ENCODE results near the gene CCDC190. TPM values are rescaled to one million over a fixed set of nuclear protein-coding genes. Genes with fewer than 3 reads are reported as not detected.

The CCDC190 gene
- total and polyA plus RNA-seq, 7 donors = 0.04 TPM; not detected in 6

DNA sequence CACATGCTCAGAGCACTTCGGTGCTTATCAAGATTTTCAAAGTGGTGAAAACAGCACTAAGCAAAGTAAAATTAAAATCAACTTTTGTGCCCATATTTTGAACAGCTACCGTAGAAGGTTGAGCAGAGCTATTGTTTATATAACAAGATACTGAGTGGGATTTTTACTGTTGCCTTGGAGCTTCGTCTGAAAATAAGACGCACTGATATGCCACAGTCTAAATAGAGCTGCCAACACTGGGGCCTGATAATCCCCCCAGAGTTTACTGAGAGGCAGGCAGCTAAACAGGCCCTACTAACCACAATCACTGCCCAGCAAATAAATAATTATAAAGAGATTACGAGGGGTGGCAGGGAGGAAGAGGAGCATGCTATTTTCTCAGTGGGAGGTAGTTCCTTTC lies 650 bp upstream of the CCDC190 start:
- no peak for ATAC-seq
- Histone ChIP-seq H3K4me3 (no peak overlapping the region), H3K4me1 (no peaks in the 10 kb centered on the region), H3K36me3 (ENCODE audit: insufficient read depth in 1 of 2, low read depth in 1 of 2) (no peaks in the 10 kb centered on the region), H3K27me3 (ENCODE audit: insufficient read depth in 3 of 3, low read length in 2 of 3) (no peaks in the 10 kb centered on the region), H3K9me3 (no peaks in the 10 kb centered on the region), H3K27ac (no peak overlapping the region)
- intact Hi-C loops (cut with DNase I) = loop anchor here in 1 of 2 donors (2.0 kb wide), 1 partner anchor 25 kb away; no protein-coding TSS in a partner anchor
- 60 to 79% (median 65%) methylated on average over 5 of the region's 5 CpGs for WGBS, 3 donors
- TF ChIP-seq, protein P1, sequence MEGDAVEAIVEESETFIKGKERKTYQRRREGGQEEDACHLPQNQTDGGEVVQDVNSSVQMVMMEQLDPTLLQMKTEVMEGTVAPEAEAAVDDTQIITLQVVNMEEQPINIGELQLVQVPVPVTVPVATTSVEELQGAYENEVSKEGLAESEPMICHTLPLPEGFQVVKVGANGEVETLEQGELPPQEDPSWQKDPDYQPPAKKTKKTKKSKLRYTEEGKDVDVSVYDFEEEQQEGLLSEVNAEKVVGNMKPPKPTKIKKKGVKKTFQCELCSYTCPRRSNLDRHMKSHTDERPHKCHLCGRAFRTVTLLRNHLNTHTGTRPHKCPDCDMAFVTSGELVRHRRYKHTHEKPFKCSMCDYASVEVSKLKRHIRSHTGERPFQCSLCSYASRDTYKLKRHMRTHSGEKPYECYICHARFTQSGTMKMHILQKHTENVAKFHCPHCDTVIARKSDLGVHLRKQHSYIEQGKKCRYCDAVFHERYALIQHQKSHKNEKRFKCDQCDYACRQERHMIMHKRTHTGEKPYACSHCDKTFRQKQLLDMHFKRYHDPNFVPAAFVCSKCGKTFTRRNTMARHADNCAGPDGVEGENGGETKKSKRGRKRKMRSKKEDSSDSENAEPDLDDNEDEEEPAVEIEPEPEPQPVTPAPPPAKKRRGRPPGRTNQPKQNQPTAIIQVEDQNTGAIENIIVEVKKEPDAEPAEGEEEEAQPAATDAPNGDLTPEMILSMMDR (IDR thresholded peaks at IDR 0.05) = no peak
- DNase-seq = no peak

DNA sequence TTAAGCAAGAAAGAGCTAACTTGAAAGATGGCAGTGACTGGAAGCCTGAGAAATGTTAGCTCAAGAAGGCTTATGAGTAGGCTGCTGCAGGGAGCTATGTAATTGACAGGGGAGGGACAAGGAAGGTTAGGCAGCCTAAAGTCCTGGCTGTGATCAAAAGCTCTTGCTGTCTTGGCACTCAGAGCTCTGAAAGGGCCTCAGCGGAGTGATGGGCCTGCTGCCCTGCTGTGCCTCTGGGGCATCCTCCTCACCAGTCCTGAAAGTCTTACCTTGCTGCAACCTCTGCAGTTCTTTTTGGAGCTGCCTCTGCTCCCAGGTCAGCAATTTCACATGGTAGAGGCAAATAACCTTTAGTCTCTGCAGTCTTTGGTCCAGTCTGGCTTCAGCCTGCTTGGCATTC lies 1.8 kb downstream of the CCDC190 start:
- no peak overlapping the region for H3K4me3 ChIP-seq
- no peak for ATAC-seq
- no peak overlapping the region for H3K27ac ChIP-seq
- WGBS, 3 donors = 27 to 54% (median 44%) methylated on average over 1 of the region's 1 CpG
- TF ChIP-seq, protein P1 (IDR thresholded peaks at IDR 0.05) = no peak
- no peaks in the 10 kb centered on the region for H3K4me1 ChIP-seq
- DNase-seq = no peak
- H3K27me3 ChIP-seq (ENCODE audit: insufficient read depth in 3 of 3, low read length in 2 of 3) = no peaks in the 10 kb centered on the region
- H3K36me3 ChIP-seq (ENCODE audit: insufficient read depth in 1 of 2, low read depth in 1 of 2) = no peaks in the 10 kb centered on the region
- intact Hi-C loops (cut with DNase I) = loop anchor here (5.0 kb wide), 3 partner anchors 318 to 458 kb away; no protein-coding TSS in a partner anchor
- H3K9me3 ChIP-seq = no peaks in the 10 kb centered on the region

DNA sequence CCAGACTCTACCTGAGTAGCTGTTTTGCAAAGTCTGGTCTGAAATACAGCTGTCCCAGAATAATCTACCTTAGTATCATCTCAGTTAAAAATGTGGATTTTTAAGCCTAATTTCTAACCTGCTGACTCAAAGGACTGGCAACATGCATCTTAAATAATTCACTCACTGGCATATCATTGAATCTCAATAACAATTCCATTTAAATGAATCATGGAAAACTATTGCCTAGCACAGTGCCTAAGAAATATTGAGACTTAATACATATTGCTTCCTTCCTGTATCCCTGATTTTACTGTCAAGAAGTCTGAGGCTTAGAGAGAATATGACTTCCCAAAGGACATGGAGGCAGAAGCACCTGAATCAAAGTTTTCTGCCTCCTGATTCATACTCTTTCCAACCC lies 3.1 kb downstream of the CCDC190 start:
- DNase-seq = no peak
- Histone ChIP-seq H3K27me3 (ENCODE audit: insufficient read depth in 3 of 3, low read length in 2 of 3) (no peaks in the 10 kb centered on the region), H3K27ac (no peak overlapping the region), H3K36me3 (ENCODE audit: insufficient read depth in 1 of 2, low read depth in 1 of 2) (no peaks in the 10 kb centered on the region), H3K4me3 (no peak overlapping the region), H3K4me1 (no peaks in the 10 kb centered on the region), H3K9me3 (no peaks in the 10 kb centered on the region)
- TF ChIP-seq, protein P1 (IDR thresholded peaks at IDR 0.05) = no peak
- intact Hi-C loops (cut with DNase I) = loop anchor here (5.0 kb wide), 3 partner anchors 319 to 459 kb away; no protein-coding TSS in a partner anchor
- no peak for ATAC-seq

DNA sequence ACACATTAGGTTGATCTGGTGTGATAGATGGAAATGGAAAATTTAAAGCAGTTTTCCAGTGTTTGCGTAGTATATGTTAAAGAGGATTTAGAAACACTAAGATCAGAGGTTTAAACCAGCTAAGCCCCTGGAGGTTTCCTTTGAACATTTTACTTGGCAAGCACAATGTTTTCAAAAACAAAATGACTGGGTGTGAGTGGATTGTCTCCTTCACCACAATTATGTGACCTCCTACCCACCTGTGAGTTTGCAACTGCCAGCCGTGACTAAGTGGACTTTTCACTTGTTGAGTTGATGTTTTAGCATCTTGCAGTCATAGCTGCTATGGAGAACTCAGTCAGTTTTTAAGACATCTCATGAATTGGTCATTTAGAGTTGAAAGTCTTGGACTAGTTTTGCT lies 4.7 kb downstream of the CCDC190 start:
- TF ChIP-seq, protein P1 (IDR thresholded peaks at IDR 0.05) = no peak
- no peak for ATAC-seq
- Histone ChIP-seq H3K27me3 (ENCODE audit: insufficient read depth in 3 of 3, low read length in 2 of 3) (no peaks in the 10 kb centered on the region), H3K27ac (no peak overlapping the region), H3K4me1 (no peaks in the 10 kb centered on the region), H3K9me3 (no peaks in the 10 kb centered on the region), H3K36me3 (ENCODE audit: insufficient read depth in 1 of 2, low read depth in 1 of 2) (no peaks in the 10 kb centered on the region), H3K4me3 (no peak overlapping the region)
- 74 to 82% (median 76%) methylated on average over 2 of the region's 2 CpGs for WGBS, 3 donors
- DNase-seq = no peak
- intact Hi-C loops (cut with DNase I) = loop anchor here (5.0 kb wide), 3 partner anchors 321 to 461 kb away; no protein-coding TSS in a partner anchor

All from psoas muscle (tissue), 8 donors.